PC-9 (cell line): Measurements from ENCODE around the gene PRKG1. TPM values are rescaled to one million over a fixed set of nuclear protein-coding genes. Genes with fewer than 3 reads are reported as not detected.

ENCODE experiments used
- BruUV-seq: library from RNA; stranded (reverse); fragments of 400-500 nt; replicated peaks from 2 replicates; lab custom pipeline; 2021; lab: Mats Ljungman, UMichigan
- CTCF ChIA-PET: fragments of 300-600 bp; sonication (Branson Sonifier 250); formaldehyde crosslinking; loops from one replicate; lab custom pipeline; 2022; ENCODE audit warnings: antibody characterized with exemption; lab: Charles Lee
- POLR2A ChIA-PET: fragments of 300-600 bp; sonication (Branson Sonifier 250); formaldehyde crosslinking; loops from one replicate; lab custom pipeline; 2022; ENCODE audit warnings: antibody characterized with exemption; ENCODE audit not compliant: unreplicated experiment; lab: Charles Lee
- DNase-seq, 2 experiments: peaks; one replicate each; pipeline versions ENCODE4 v3.0.0 to v3.0.0-alpha.2; 2015 to 2022; ENCODE audit warnings: mixed read lengths in 1 of 2
- H2AFZ ChIP-seq: fragments of 200-600 bp; sonication (generic); 2 replicates; pipeline ENCODE4 v1.8.1; 2017; ENCODE audit warnings: antibody characterized with exemption
- H3F3A ChIP-seq: fragments of 200-600 bp; sonication (generic); 2 replicates; pipeline ENCODE4 v1.8.1; 2017; ENCODE audit warnings: antibody characterized with exemption, mild to moderate bottlenecking, low read depth; ENCODE audit not compliant: insufficient read depth
- H3K27ac ChIP-seq: fragments of 200-600 bp; sonication (generic); 2 replicates; pipeline ENCODE4 v1.6.1; 2016; ENCODE audit warnings: mixed run types
- H3K27me3 ChIP-seq: fragments of 200-600 bp; sonication (generic); 2 replicates; pipeline ENCODE4 v1.6.1; 2016; ENCODE audit warnings: low read depth, mixed run types; ENCODE audit not compliant: insufficient read depth
- H3K36me3 ChIP-seq: fragments of 200-600 bp; sonication (generic); 2 replicates; pipeline ENCODE4 v1.6.1; 2016; ENCODE audit warnings: low read depth, mixed run types
- H3K4me1 ChIP-seq: fragments of 200-600 bp; sonication (generic); replicated peaks from 2 replicates; pipeline ENCODE4 v1.6.1; 2016; ENCODE audit warnings: mixed run types; ENCODE audit not compliant: insufficient read depth
- H3K4me2 ChIP-seq: fragments of 200-600 bp; sonication (generic); 2 replicates; pipeline ENCODE4 v1.6.1; 2017; ENCODE audit warnings: mixed run types
- H3K4me3 ChIP-seq: fragments of 200-600 bp; sonication (generic); 2 replicates; pipeline ENCODE4 v1.6.1; 2016; ENCODE audit warnings: mixed run types
- H3K79me2 ChIP-seq: fragments of 200-600 bp; sonication (generic); 2 replicates; pipeline ENCODE4 v1.6.1; 2017; ENCODE audit warnings: low read depth, mixed run types
- H3K9me2 ChIP-seq: fragments of 200-600 bp; sonication (generic); 2 replicates; pipeline ENCODE4 v1.8.1; 2017; ENCODE audit warnings: mild to moderate bottlenecking; ENCODE audit not compliant: insufficient read depth
- H3K9me3 ChIP-seq: fragments of 200-600 bp; sonication (generic); 2 replicates; pipeline ENCODE4 v1.8.1; 2016; ENCODE audit warnings: low read depth; ENCODE audit not compliant: insufficient read depth
- H4K20me1 ChIP-seq: fragments of 200-600 bp; sonication (generic); 2 replicates; pipeline ENCODE4 v1.8.1; 2017; ENCODE audit not compliant: insufficient read depth
- CTCF ChIP-seq: fragments of 200-600 bp; sonication (generic); conservative IDR thresholded peaks from 2 replicates; pipeline ENCODE4 v1.6.1; 2017; ENCODE audit warnings: mixed run types, antibody characterized with exemption, mild to moderate bottlenecking, moderate library complexity
- EZH2 ChIP-seq: fragments of 200-600 bp; sonication (generic); IDR thresholded peaks from 2 replicates; pipeline ENCODE4 v1.8.0; 2017; ENCODE audit warnings: antibody characterized with exemption, low read depth
- intact Hi-C: fragments of 100-400 bp; cut with micrococcal nuclease; formaldehyde crosslinking; loops from one replicate; pipeline ENCODE4 v1.10.0; 2022; ENCODE audit not compliant: unreplicated experiment
- total RNA-seq: library from RNA; stranded (reverse); gene quantifications from 2 replicates; pipeline ENCODE4 v1.2.3, GENCODE V29; 2021

The PRKG1 gene
- total RNA-seq, 1 experiment from 2014 or later = 0.70 TPM

DNA sequence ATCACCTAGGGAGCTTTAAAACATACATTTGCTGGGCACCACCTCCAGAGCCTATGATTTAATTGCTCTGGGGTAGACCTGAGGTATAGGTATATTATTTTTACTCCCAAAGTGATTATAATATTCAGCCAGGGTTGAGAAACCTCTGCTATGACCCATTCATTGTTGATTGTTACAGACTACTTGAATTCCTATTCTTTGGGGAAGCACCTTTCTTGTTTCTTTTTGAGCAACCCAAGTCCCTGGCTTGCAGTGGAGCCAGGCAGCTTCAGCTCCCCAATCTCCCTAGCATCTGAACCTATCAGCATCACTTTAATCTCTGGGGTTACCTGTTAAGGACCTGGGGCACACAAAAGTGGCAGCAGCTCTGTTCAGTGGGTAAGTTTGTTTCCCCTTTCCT lies 8.6 kb downstream of the PRKG1 start:
- no peak overlapping the region for H3K4me3 ChIP-seq
- POLR2A ChIA-PET = no interaction called here
- CTCF ChIA-PET = no interaction called here
- no peaks in the 10 kb centered on the region for H3K79me2 ChIP-seq
- H3K9me3 ChIP-seq = no peaks in the 10 kb centered on the region
- DNase-seq = no peak
- no peak overlapping the region for H3K27ac ChIP-seq
- no TSS peak for BruUV-seq
- H3K4me2 ChIP-seq = no peak overlapping the region
- no peaks in the 10 kb centered on the region for H4K20me1 ChIP-seq
- no peaks in the 10 kb centered on the region for H3K36me3 ChIP-seq
- no peaks in the 10 kb centered on the region for H3K4me1 ChIP-seq
- no peak for TF ChIP-seq CTCF
- TF ChIP-seq EZH2 = no peak
- intact Hi-C loops = no loop called here
- H3K27me3 ChIP-seq = no peaks in the 10 kb centered on the region
- H2AFZ ChIP-seq = no peak overlapping the region
- H3F3A ChIP-seq = no peaks in the 10 kb centered on the region
- no peaks in the 10 kb centered on the region for H3K9me2 ChIP-seq

DNA sequence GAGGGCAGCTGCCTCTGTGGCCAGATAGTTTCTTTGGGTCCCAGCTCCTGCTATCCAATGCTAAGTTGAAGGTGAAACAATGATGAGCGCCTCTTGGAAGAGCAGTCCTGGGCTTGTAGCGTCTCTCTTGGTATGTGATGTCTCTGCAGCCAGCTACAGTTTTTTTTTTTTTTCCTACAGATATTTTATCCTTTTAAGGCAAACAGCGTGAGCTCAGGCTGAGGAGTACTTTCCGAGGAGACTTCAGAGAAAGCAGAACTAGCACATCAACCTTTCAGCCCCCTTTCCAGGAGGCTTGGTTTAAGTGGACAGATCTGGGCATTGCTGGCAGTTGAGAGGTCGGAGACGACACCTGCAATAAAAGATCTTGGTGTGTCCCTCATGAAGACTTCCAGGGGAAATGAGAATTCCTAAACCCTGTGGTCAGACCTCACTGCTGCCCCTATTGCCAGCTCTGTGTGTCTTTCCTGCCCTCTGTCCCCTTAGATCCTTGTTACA lies 9.1 kb downstream of the PRKG1 start:
- no peak for TF ChIP-seq EZH2
- TF ChIP-seq CTCF = no peak
- POLR2A ChIA-PET = no interaction called here
- H3K4me2 ChIP-seq = no peak overlapping the region

GRCh38 chr10:51085204-51085603 lies 10.9 kb downstream of the PRKG1 start:
- intact Hi-C loops = no loop called here
- no peaks in the 10 kb centered on the region for H3K4me1 ChIP-seq
- no peak overlapping the region for H3K4me2 ChIP-seq
- ChIA-PET POLR2A (no interaction called here), CTCF (no interaction called here)
- H3K9me3 ChIP-seq = no peaks in the 10 kb centered on the region
- no peak overlapping the region for H3K27ac ChIP-seq
- no peak for DNase-seq
- H3K36me3 ChIP-seq = no peaks in the 10 kb centered on the region
- no peaks in the 10 kb centered on the region for H3K9me2 ChIP-seq
- no peaks in the 10 kb centered on the region for H3K27me3 ChIP-seq
- H4K20me1 ChIP-seq = no peaks in the 10 kb centered on the region
- no peak overlapping the region for H2AFZ ChIP-seq
- TF ChIP-seq CTCF (no peak), EZH2 (no peak)
- no peaks in the 10 kb centered on the region for H3K79me2 ChIP-seq
- no peak overlapping the region for H3K4me3 ChIP-seq
- no TSS peak for BruUV-seq
- H3F3A ChIP-seq = no peaks in the 10 kb centered on the region

More for the DNA sequence above, 9.1 kb downstream of the PRKG1 start:
- no peak overlapping the region for H3K4me3 ChIP-seq
- CTCF ChIA-PET = no interaction called here
- intact Hi-C loops = no loop called here
- H3K79me2 ChIP-seq = no peaks in the 10 kb centered on the region
- H3K27me3 ChIP-seq = no peaks in the 10 kb centered on the region
- no TSS peak for BruUV-seq
- H3K9me3 ChIP-seq = no peaks in the 10 kb centered on the region
- no peaks in the 10 kb centered on the region for H3F3A ChIP-seq
- DNase-seq = no peak
- H3K9me2 ChIP-seq = no peaks in the 10 kb centered on the region
- no peaks in the 10 kb centered on the region for H4K20me1 ChIP-seq
- no peak overlapping the region for H3K27ac ChIP-seq
- H2AFZ ChIP-seq = no peak overlapping the region
- no peaks in the 10 kb centered on the region for H3K36me3 ChIP-seq
- no peaks in the 10 kb centered on the region for H3K4me1 ChIP-seq
